Measurements from ENCODE around the gene MYPOP. TPM values are rescaled to one million over a fixed set of nuclear protein-coding genes. Genes with fewer than 3 reads are reported as not detected.

Gene MYPOP
- polyA plus RNA-seq, 1 experiment, result 1.8 TPM

- H3K4me3 ChIP-seq (ENCODE audit: low read depth, low read length), result no peak overlapping the region
- no peak for TF ChIP-seq CTCF (IDR thresholded peaks at IDR 0.05; ENCODE audit: insufficient read depth, low read depth, low read length)
- DNase-seq (ENCODE audit: low read depth), result no peak
- peaks cover 2% of the 10 kb centered on the region; the same call in 1 of the 2 replicates for H3K36me3 ChIP-seq (ENCODE audit: control insufficient read depth, insufficient read depth, low read length)
- H3K27me3 ChIP-seq (ENCODE audit: control insufficient read depth, insufficient read depth, low read length), result peaks cover 3% of the 10 kb centered on the region; the same call in 1 of the 2 replicates
- ChIA-PET POLR2A (no interaction called here), CTCF (interaction anchor here (1.5 to 6.2 kb wide), 2 partner anchors 14 to 62 kb away, joined by 3 to 49 read pairs; partner anchors contain the start of genes FOXA3 and SYMPK)
These were observed 23.4 kb downstream of the MYPOP start for GRCh38 chr19:45879055-45879454.

- Histone ChIP-seq H3K4me3 (ENCODE audit: low read depth, low read length) (no peak overlapping the region), H3K36me3 (ENCODE audit: control insufficient read depth, insufficient read depth, low read length) (no peaks in the 10 kb centered on the region), H3K27me3 (ENCODE audit: control insufficient read depth, insufficient read depth, low read length) (peaks cover 3% of the 10 kb centered on the region; the same call in 1 of the 2 replicates)
- TF ChIP-seq CTCF (IDR thresholded peaks at IDR 0.05; ENCODE audit: insufficient read depth, low read depth, low read length), result no peak
- POLR2A ChIA-PET, result no interaction called here
- no peak for DNase-seq (ENCODE audit: low read depth)
- CTCF ChIA-PET, result interaction anchor here (6.2 kb wide), 1 partner anchor 13 kb away, joined by 49 read pairs; the partner anchor contains the start of genes FOXA3 and SYMPK
These were observed 24.2 kb downstream of the MYPOP start for GRCh38 chr19:45878043-45878794.

GRCh38 chr19:45876411-45877197 lies 25.8 kb downstream of the MYPOP start:
- ChIA-PET CTCF (no interaction called here), POLR2A (no interaction called here)
- Histone ChIP-seq H3K27me3 (ENCODE audit: control insufficient read depth, insufficient read depth, low read length) (peaks cover 3% of the 10 kb centered on the region; the same call in 1 of the 2 replicates), H3K36me3 (ENCODE audit: control insufficient read depth, insufficient read depth, low read length) (no peaks in the 10 kb centered on the region), H3K4me3 (ENCODE audit: low read depth, low read length) (no peak overlapping the region)
- no peak for TF ChIP-seq CTCF (IDR thresholded peaks at IDR 0.05; ENCODE audit: insufficient read depth, low read depth, low read length)
- no peak for DNase-seq (ENCODE audit: low read depth)

- Histone ChIP-seq H3K4me3 (ENCODE audit: low read depth, low read length) (no peak overlapping the region), H3K36me3 (ENCODE audit: control insufficient read depth, insufficient read depth, low read length) (no peaks in the 10 kb centered on the region), H3K27me3 (ENCODE audit: control insufficient read depth, insufficient read depth, low read length) (peaks cover 3% of the 10 kb centered on the region; the same call in 1 of the 2 replicates)
- DNase-seq (ENCODE audit: low read depth), result no peak
- ChIA-PET POLR2A (no interaction called here), CTCF (no interaction called here)
- TF ChIP-seq CTCF (IDR thresholded peaks at IDR 0.05; ENCODE audit: insufficient read depth, low read depth, low read length), result no peak
These were observed 26.3 kb downstream of the MYPOP start for GRCh38 chr19:45876161-45876410.

- H3K4me3 ChIP-seq (ENCODE audit: low read depth, low read length), result no peak overlapping the region
- TF ChIP-seq CTCF (IDR thresholded peaks at IDR 0.05; ENCODE audit: insufficient read depth, low read depth, low read length), result no peak
- ChIA-PET POLR2A (no interaction called here), CTCF (no interaction called here)
- no peak for DNase-seq (ENCODE audit: low read depth)
- peaks cover 5% of the 10 kb centered on the region; the same call in 1 of the 2 replicates for H3K27me3 ChIP-seq (ENCODE audit: control insufficient read depth, insufficient read depth, low read length)
- no peaks in the 10 kb centered on the region for H3K36me3 ChIP-seq (ENCODE audit: control insufficient read depth, insufficient read depth, low read length)
These were observed 27.8 kb downstream of the MYPOP start for GRCh38 chr19:45874620-45874966.

Data from BJ (cell line).